Bladder microvascular endothelial cell (primary cell): Measurements from ENCODE around the gene ATP8A2. TPM values are rescaled to one million over a fixed set of nuclear protein-coding genes. Genes with fewer than 3 reads are reported as not detected.

Source experiments
- total RNA-seq: library from RNA; depleted of rRNA; stranded (reverse); fragments of >200 nt; gene quantifications from 2 replicates; pipeline ENCODE4 v1.2.3, GENCODE V29; 2014

The ATP8A2 gene
- under 0.01 and 0.06 TPM in 2 replicates for total RNA-seq

DNA sequence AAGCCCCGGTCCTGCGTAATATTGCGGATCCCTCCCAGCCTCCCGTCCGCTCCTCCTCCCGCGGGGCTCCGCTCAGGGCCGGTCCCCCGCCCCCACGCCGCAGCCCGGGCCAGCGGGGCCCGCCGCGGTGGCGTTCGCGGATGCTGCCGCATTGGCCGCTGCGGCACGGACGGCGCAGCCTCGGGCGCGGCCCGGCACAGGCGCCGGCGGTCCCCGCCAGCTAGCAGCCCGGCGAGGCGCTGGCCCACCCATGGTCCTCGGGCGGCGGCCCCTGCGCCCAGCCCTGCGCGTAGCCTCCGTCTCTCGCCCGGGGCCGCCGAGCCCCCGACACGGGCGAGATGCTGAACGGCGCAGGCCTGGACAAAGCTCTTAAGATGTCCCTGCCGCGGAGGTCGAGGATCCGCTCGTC, at the start of gene ATP8A2:
Gene ATP8A2 (plus strand): TSS at position 100 of the 409 bp plus-strand sequence. CDS start 239 bp downstream, at position 339.

DNA sequence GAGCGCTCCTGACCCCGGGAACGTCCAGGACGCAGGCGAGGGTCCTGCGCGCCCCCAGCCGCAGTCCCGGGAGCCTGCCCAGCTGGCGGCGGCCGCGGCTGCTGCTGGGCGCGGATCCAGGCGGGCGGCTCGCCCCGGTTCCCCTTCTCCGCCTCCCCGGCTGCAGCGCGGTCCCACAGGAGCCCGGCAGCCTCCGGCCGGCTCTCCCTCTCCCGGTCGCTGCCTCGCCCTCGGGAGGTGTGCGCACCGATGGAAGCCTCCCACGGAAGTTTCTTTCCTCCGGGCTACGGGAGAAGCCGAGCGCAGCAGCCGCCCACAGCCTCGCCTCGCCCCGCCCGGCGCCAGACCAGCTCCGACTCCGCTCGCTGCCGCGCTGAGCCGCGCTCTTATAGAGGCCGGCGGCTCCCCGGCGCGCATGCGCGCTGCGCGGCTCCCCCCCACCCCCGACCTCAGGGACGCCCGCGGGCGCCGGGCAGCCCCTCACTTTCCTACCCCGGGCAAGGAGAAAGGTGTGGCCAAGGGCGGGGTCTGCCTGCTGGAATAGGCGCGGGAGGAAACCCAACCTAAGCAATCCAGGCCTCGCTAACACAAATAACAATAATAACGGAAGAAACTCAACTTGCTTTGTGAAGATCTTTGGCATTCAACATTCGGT, 680.0 kb downstream of the ATP8A2 start, which contains the start of gene SHISA2:
Gene SHISA2 (minus strand): TSS at position 360 of the 655 bp plus-strand sequence. CDS start 1,041 bp downstream, outside the sequence.

Other genes starting within 250 kb of the ATP8A2 start
- not detected in 2 replicates for gene AMER2, start 199.7 kb upstream of the ATP8A2 start, total RNA-seq
- gene MTMR6, start 84.5 kb upstream of the ATP8A2 start, total RNA-seq, result 14.1 and 22.0 TPM in 2 replicates
- 32.9 and 51.0 TPM in 2 replicates for gene NUP58, start 70.3 kb upstream of the ATP8A2 start, total RNA-seq